K562 (cell line): Measurements from ENCODE around the gene TMED6. TPM values are rescaled to one million over a fixed set of nuclear protein-coding genes. Genes with fewer than 3 reads are reported as not detected.

Source experiments
- CREBBP ChIP-seq: IDR thresholded peaks from one replicate; pipeline ENCODE4 v1.6.1; 2012; ENCODE audit warnings: low read depth, mild to moderate bottlenecking, control low read depth, inconsistent platforms, low read length
- CTBP1 ChIP-seq: fragments of 450-650 bp; IDR thresholded peaks from 2 replicates; pipeline ENCODE4 v1.6.1; 2016; ENCODE audit warnings: borderline replicate concordance
- FOXJ3 ChIP-seq: sonication (generic); formaldehyde crosslinking; IDR thresholded peaks from 2 replicates; pipeline ENCODE4 v1.4.0; 2020; ENCODE audit warnings: mild to moderate bottlenecking, missing genetic modification reagents
- GATAD2B ChIP-seq: fragments of 450-650 bp; IDR thresholded peaks from 2 replicates; pipeline ENCODE4 v1.6.1; 2017; ENCODE audit warnings: mild to moderate bottlenecking, borderline replicate concordance
- HDAC3 ChIP-seq: fragments of 450-650 bp; IDR thresholded peaks from 2 replicates; pipeline ENCODE4 v1.6.1; 2018; ENCODE audit warnings: borderline replicate concordance, mild to moderate bottlenecking, moderate library complexity; ENCODE audit not compliant: partially characterized antibody
- ILF3 ChIP-seq: fragments of 450-650 bp; IDR thresholded peaks from 2 replicates; pipeline ENCODE4 v1.6.1; 2018; ENCODE audit warnings: antibody characterized with exemption, mild to moderate bottlenecking, moderate library complexity, borderline replicate concordance
- KDM2B ChIP-seq: fragments of 250-450 bp; sonication (Bioruptor Pico); IDR thresholded peaks from 2 replicates; pipeline ENCODE4 v1.8.0; 2021; ENCODE audit warnings: mild to moderate bottlenecking, moderate library complexity
- MYNN ChIP-seq, 2 experiments: sonication (generic); formaldehyde crosslinking in 1 of 2; IDR thresholded peaks; 2 replicates each; pipeline versions ENCODE4 v1.5.0 to v1.6.1; 2016 to 2020; ENCODE audit warnings: antibody characterized with exemption in 1 of 2, missing genetic modification reagents in 1 of 2
- POLR2A ChIP-seq: fragments of 450-650 bp; conservative IDR thresholded peaks from 2 replicates; pipeline ENCODE4 v1.6.1; 2016
- RERE ChIP-seq: sonication (generic); formaldehyde crosslinking; IDR thresholded peaks from 2 replicates; pipeline ENCODE4 v1.8.0; 2023; ENCODE audit warnings: missing genetic modification reagents, mild to moderate bottlenecking, borderline replicate concordance
- RUNX1 ChIP-seq: sonication (generic); IDR thresholded peaks from 2 replicates; pipeline ENCODE4 v1.6.1; 2016; ENCODE audit warnings: antibody characterized with exemption, low read depth
- ZMIZ1 ChIP-seq, 2 experiments: fragments of 150-350 bp in 1 of 2; IDR thresholded peaks; 2 replicates each; pipeline ENCODE4 v1.6.1; 2012 to 2016; ENCODE audit warnings: low read depth in 2 of 2, low read length in 2 of 2, mild to moderate bottlenecking in 1 of 2, moderate library complexity in 1 of 2
- ZNF212 ChIP-seq: fragments of 450-650 bp; formaldehyde crosslinking; IDR thresholded peaks from 2 replicates; pipeline ENCODE4 v1.4.0; 2020; ENCODE audit warnings: mild to moderate bottlenecking
- ZNF76 ChIP-seq: fragments of 250-450 bp; sonication (Bioruptor Pico); IDR thresholded peaks from 2 replicates; pipeline ENCODE4 v1.4.0; 2020; ENCODE audit warnings: mild to moderate bottlenecking, moderate library complexity, borderline replicate concordance
- ZNF785 ChIP-seq: fragments of 250-450 bp; sonication (Bioruptor Pico); IDR thresholded peaks from 2 replicates; pipeline ENCODE4 v1.4.0; 2020; ENCODE audit warnings: mild to moderate bottlenecking
- polyA plus RNA-seq, 8 experiments: library from polyadenylated mRNA; depleted of rRNA in 4 of 8; stranded (reverse) in 5 of 8; unstranded in 3 of 8; fragments of >200 nt; fragmentation: Nextera tagmentation in 2 of 8; fragmentation: Illumina TruSeq in 1 of 8; extraction: Ambion mirVana in 2 of 8; extraction: Trizol in 1 of 8; gene quantifications; 2 replicates each; pipeline versions ENCODE4 v1.2.1 to v1.2.3, GENCODE V29; 2011 to 2014; ENCODE audit warnings: inconsistent platforms in 1 of 8, missing spikeins in 1 of 8
- total RNA-seq, 7 experiments: library from RNA; depleted of rRNA in 6 of 7; stranded (reverse); fragments of >200 nt in 6 of 7; fragmentation: Illumina TruSeq in 2 of 7; extraction: Trizol in 2 of 7; gene quantifications; 2 replicates each; pipeline versions ENCODE4 v1.2.1 to v1.2.3, GENCODE V29; 2011 to 2021; ENCODE audit warnings: low replicate concordance in 1 of 7
- TF ChIP-seq, protein P1 (sequence below): fragments of 250-450 bp; sonication (Bioruptor Pico); IDR thresholded peaks from 2 replicates; pipeline ENCODE4 v1.5.0; 2022; ENCODE audit warnings: mild to moderate bottlenecking

Gene TMED6
- total and polyA plus RNA-seq, 9 of the 15 experiments (the other 6 are each of a cell fraction or from before 2014, with no cell fraction given), result 0.14 to 0.45 (median 0.25) TPM; not detected in 2

- no peak; a peak in 1 of 4 replicates for TF ChIP-seq ZMIZ1 (IDR thresholded peaks at IDR 0.05; ENCODE audit: low read depth in 2 of 2, low read length in 2 of 2)
- TF ChIP-seq, protein P1, sequence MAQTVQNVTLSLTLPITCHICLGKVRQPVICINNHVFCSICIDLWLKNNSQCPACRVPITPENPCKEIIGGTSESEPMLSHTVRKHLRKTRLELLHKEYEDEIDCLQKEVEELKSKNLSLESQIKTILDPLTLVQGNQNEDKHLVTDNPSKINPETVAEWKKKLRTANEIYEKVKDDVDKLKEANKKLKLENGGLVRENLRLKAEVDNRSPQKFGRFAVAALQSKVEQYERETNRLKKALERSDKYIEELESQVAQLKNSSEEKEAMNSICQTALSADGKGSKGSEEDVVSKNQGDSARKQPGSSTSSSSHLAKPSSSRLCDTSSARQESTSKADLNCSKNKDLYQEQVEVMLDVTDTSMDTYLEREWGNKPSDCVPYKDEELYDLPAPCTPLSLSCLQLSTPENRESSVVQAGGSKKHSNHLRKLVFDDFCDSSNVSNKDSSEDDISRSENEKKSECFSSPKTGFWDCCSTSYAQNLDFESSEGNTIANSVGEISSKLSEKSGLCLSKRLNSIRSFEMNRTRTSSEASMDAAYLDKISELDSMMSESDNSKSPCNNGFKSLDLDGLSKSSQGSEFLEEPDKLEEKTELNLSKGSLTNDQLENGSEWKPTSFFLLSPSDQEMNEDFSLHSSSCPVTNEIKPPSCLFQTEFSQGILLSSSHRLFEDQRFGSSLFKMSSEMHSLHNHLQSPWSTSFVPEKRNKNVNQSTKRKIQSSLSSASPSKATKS, result no peak
- TF ChIP-seq CTBP1, result peak; percentile 72
- no peak for TF ChIP-seq RERE (CRISPR knock-in tag)
- no peak for TF ChIP-seq ZNF76 (CRISPR knock-in tag)
- TF ChIP-seq ILF3, result peak; percentile 92; the same call in 1 of the 2 replicates
- no peak for TF ChIP-seq ZNF785 (CRISPR knock-in tag)
- no peak for TF ChIP-seq FOXJ3
- no peak for TF ChIP-seq HDAC3
- no peak for TF ChIP-seq KDM2B (CRISPR knock-in tag)
- TF ChIP-seq CREBBP, result no peak
- TF ChIP-seq GATAD2B, result peak; percentile 81
- TF ChIP-seq ZNF212 (CRISPR knock-in tag), result 0 out of 2 replicates have a peak, but pooled peaks have one; percentile 29
- TF ChIP-seq POLR2A, result peak; percentile 92
- 0 out of 2 replicates have a peak, but pooled peaks have one; percentile 24 for TF ChIP-seq MYNN (IDR thresholded peaks at IDR 0.05)
- TF ChIP-seq MYNN (CRISPR knock-in tag; IDR thresholded peaks at IDR 0.05), result no peak
- TF ChIP-seq RUNX1, result no peak
Observed at GRCh38 chr16:69330286-69331109, 21.1 kb downstream of the TMED6 start, which contains the start of gene PDF (continued).
